Measurements from ENCODE around the gene MAP3K12. TPM values are rescaled to one million over a fixed set of nuclear protein-coding genes. Genes with fewer than 3 reads are reported as not detected.

Gene MAP3K12
- total RNA-seq, 4 donors from 2014 or later, result 6.4 to 12.8 (median 9.4) TPM

DNA sequence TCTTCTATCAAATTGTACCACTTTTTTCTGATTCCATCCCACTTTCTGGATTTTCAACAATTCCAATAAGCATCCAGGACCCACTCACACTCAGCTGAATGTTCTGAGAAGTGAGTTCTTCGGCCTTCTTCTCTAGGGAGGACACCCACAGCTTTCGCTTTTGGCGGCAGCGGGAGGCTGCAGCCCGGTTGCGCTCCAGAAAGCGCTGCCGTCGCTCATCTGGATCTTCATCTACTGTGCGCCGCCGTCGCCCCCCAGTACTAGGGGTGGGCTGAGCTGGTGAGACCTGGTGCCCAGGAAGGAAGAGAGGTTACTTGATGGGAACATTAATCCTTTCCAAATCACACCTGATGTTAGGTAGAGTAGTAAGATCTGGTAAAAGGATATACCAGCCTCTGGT, 25.2 kb upstream of the MAP3K12 start:
- intact Hi-C loops (cut with DNase I; ENCODE audit: low total_unique reads), result no loop called here
- no peak for TF ChIP-seq POLR2A (IDR thresholded peaks at IDR 0.05)
- TF ChIP-seq, protein P1, sequence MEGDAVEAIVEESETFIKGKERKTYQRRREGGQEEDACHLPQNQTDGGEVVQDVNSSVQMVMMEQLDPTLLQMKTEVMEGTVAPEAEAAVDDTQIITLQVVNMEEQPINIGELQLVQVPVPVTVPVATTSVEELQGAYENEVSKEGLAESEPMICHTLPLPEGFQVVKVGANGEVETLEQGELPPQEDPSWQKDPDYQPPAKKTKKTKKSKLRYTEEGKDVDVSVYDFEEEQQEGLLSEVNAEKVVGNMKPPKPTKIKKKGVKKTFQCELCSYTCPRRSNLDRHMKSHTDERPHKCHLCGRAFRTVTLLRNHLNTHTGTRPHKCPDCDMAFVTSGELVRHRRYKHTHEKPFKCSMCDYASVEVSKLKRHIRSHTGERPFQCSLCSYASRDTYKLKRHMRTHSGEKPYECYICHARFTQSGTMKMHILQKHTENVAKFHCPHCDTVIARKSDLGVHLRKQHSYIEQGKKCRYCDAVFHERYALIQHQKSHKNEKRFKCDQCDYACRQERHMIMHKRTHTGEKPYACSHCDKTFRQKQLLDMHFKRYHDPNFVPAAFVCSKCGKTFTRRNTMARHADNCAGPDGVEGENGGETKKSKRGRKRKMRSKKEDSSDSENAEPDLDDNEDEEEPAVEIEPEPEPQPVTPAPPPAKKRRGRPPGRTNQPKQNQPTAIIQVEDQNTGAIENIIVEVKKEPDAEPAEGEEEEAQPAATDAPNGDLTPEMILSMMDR (IDR thresholded peaks at IDR 0.05), result no peak
- DNase-seq (ENCODE audit: low spot score in 2 of 2), result no peak
- no peak overlapping the region for H3K4me3 ChIP-seq (ENCODE audit: low read depth, poor library complexity, severe bottlenecking)
- 96% methylated on average over 13 of the region's 13 CpGs for WGBS, 2 donors

DNA sequence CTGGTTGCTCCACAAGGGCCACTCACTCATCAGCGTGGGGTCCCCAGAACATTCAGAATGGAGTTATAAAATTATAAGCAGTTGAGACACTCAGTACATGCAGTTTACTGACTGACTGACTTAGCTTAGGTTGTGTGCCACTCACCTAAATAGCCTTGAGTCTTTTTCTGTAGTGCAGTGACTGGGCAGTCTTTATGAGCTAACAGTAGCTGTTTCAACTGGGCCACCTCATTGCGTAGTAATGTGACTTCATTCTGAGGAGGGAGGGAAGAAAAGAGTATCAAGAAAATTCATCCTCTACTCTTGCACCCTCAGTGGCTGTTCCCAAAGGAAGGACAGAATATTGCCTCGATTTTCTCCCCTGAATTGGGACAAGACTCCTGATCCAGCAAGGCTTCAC, 23.9 kb upstream of the MAP3K12 start:
- TF ChIP-seq POLR2A (IDR thresholded peaks at IDR 0.05), result no peak
- TF ChIP-seq, protein P1 (IDR thresholded peaks at IDR 0.05), result no peak
- WGBS, 2 donors, result 95 to 96% methylated on average over 3 of the region's 3 CpGs

DNA sequence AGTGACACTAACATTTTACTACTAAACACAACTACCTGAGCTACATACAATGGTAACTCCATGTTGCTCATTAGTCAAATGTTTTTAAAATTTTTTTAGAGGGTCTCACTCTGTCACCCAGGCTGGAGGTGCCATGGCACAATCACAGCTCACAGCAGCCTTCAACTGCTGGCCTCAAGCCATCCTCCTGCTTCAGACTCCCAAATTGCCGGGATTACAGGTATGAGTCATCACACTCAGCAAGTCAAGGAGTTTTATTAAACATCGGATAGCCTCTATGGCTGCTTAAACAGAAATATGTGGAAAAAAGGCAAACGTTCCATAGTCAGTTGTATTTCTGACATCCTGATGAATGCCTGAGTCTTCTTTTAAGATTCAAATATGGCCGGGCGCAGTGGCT, 19.1 kb upstream of the MAP3K12 start:
- TF ChIP-seq, protein P1 (IDR thresholded peaks at IDR 0.05), result no peak
- no peak for TF ChIP-seq POLR2A (IDR thresholded peaks at IDR 0.05)
- DNase-seq (ENCODE audit: low spot score in 2 of 2), result no peak
- intact Hi-C loops (cut with DNase I; ENCODE audit: low total_unique reads), result loop anchor here (10.0 kb wide), 1 partner anchor 54 kb away; no protein-coding TSS in a partner anchor
- 74 to 81% methylated on average over 5 of the region's 5 CpGs for WGBS, 2 donors
- no peak overlapping the region for H3K4me3 ChIP-seq (ENCODE audit: low read depth, poor library complexity, severe bottlenecking)

More for the DNA sequence above, 23.9 kb upstream of the MAP3K12 start:
- intact Hi-C loops (cut with DNase I; ENCODE audit: low total_unique reads), result no loop called here
- no peak overlapping the region for H3K4me3 ChIP-seq (ENCODE audit: low read depth, poor library complexity, severe bottlenecking)
- DNase-seq (ENCODE audit: low spot score in 2 of 2), result no peak

DNA sequence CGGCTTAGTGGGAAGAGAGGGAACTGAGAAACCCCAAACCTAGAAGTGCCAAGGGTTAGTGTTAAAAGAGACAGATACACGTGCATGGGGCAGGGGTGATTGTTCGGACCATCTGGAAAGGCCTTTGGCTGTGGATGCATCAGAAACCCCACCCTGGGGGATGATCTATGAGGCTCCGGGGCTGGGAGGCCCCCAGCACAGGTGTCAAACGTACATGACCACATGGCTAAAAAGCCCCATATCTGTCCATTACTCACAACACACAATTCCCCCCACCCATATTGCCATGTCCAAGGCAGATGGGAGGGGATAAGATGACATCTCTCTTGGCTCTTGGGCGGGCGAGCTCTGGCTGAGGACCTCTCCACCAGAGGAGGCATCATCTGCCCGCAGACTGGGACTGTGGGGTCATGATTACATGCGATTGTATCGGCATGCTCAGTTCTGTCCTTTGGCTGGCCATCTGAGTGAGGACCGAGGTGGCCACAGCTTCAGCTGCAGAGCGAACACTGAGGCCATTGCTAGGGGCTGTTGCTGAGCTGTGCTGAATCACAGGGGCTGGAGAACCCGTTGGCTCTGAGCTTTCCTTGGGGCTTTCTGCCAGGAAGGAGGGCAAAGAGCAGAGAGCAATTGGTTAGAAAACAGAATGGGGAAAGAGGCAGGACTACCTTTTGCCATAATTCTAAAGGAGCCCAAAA, 17.6 kb upstream of the MAP3K12 start:
- intact Hi-C loops (cut with DNase I; ENCODE audit: low total_unique reads), result loop anchor here (10.0 kb wide), 1 partner anchor 52 kb away; no protein-coding TSS in a partner anchor
- peak in 1 of 2 donors; percentile 70 for DNase-seq (ENCODE audit: low spot score in 2 of 2)
- 86 to 90% methylated on average over 13 of the region's 13 CpGs for WGBS, 2 donors
- TF ChIP-seq, protein P1 (IDR thresholded peaks at IDR 0.05), result no peak
- TF ChIP-seq POLR2A (IDR thresholded peaks at IDR 0.05), result no peak
- no peak overlapping the region for H3K4me3 ChIP-seq (ENCODE audit: low read depth, poor library complexity, severe bottlenecking)

DNA sequence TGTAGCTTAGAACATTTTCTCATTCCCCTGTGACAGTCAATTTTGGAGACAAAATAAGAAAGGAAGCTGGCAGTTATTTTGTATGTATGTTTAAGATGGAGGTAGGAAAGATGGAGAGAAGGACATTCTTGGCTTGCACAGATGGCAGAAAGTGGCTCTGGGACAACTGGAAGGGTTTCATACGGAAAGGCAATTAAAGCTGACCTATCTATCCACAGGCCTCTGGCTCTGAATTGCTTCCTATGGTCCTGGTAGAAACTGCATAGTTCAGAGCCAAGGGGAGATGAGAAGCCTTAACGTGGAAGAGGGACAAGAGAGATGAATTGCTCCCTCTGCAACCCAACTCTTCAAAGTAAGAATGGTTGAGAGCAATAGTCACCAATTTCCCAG, 16.0 kb upstream of the MAP3K12 start:
- intact Hi-C loops (cut with DNase I; ENCODE audit: low total_unique reads), result loop anchor here (10.0 kb wide), 1 partner anchor 50 kb away; no protein-coding TSS in a partner anchor
- H3K4me3 ChIP-seq (ENCODE audit: low read depth, poor library complexity, severe bottlenecking), result no peak overlapping the region
- 64 to 65% methylated on average over 2 of the region's 2 CpGs for WGBS, 2 donors
- no peak for DNase-seq (ENCODE audit: low spot score in 2 of 2)
- no peak for TF ChIP-seq POLR2A (IDR thresholded peaks at IDR 0.05)
- TF ChIP-seq, protein P1 (IDR thresholded peaks at IDR 0.05), result no peak
